Measurements from ENCODE around the gene PRDM2.

PRDM2 gene

GRCh38 chr1:13769212-13769611 lies 69.2 kb downstream of the PRDM2 start:
- DNase-seq, result no peak

DNA sequence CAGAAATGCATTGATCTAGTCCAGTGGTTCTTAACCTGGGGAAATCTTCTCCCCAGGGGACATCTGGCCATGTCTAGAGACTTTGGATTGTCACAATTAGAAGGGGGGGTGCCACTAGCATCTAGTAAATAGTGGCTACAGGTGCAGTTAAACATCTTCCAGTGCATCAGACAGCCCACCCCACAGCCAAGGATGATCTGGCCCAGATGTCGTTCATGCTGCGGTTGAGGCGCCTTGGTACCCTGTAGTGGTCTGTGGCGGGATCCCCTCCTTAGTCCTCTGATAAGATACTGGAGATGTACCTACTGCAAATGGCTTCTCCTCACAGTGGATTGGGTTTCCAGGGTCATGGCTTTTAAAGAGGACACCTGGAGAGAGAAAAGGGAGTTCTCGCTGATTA lies 69.8 kb downstream of the PRDM2 start:
- no peak for DNase-seq

GRCh38 chr1:13770743-13771142 lies 70.8 kb downstream of the PRDM2 start:
- DNase-seq, result no peak

- no peak for DNase-seq
These were observed 71.8 kb downstream of the PRDM2 start for GRCh38 chr1:13771745-13772144.

DNA sequence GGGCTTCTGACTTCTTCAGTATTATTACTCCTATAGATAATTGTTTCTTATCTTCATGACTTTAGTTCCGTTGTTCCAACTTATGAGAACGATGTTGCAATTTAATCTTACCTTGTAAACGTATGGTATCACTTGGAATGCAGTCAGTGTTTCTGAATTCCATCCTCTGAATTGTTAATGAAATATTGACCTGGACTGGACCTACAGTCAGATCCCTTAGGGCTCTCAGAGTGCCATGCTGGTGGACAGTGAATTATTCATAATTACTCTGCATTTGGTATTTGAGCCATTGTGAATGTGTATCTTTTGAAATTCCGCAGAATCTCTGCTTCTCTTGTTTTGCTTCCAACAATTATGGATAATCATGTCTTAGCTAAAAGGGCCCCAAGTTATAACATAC lies 72.3 kb downstream of the PRDM2 start:
- DNase-seq, result no peak

GRCh38 chr1:13774121-13774520 lies 74.1 kb downstream of the PRDM2 start:
- no peak for DNase-seq

GRCh38 chr1:13775459-13775858 lies 75.5 kb downstream of the PRDM2 start:
- DNase-seq, result no peak

DNA sequence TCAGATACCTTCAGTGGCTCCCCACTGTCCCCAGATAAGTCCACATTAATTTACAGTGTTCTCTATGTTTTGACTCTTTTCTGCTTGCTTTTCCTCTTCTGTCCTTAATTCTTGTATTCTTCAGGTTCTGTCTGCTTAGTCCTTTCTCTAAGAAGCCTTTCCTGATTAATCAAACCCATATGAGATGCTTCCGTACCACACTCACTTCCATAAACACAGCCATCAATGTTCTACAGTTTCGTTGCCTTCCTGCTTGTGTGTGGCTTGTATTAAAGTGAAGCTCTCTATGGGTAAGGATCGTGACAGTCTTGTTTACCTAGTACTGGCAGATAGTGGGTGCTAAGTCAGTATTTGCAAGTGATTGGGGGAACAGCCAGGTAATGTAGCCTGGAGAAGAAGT lies 75.9 kb downstream of the PRDM2 start:
- no peak for DNase-seq

DNA sequence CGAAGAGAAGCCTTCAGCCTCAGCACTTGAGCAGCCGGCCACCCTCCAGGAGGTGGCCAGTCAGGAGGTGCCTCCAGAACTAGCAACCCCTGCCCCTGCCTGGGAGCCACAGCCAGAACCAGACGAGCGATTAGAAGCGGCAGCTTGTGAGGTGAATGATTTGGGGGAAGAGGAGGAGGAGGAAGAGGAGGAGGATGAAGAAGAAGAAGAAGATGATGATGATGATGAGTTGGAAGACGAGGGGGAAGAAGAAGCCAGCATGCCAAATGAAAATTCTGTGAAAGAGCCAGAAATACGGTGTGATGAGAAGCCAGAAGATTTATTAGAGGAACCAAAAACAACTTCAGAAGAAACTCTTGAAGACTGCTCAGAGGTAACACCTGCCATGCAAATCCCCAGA lies 78.4 kb downstream of the PRDM2 start:
- DNase-seq, result no peak

GRCh38 chr1:13779930-13780329 lies 79.9 kb downstream of the PRDM2 start:
- no peak for DNase-seq

DNA sequence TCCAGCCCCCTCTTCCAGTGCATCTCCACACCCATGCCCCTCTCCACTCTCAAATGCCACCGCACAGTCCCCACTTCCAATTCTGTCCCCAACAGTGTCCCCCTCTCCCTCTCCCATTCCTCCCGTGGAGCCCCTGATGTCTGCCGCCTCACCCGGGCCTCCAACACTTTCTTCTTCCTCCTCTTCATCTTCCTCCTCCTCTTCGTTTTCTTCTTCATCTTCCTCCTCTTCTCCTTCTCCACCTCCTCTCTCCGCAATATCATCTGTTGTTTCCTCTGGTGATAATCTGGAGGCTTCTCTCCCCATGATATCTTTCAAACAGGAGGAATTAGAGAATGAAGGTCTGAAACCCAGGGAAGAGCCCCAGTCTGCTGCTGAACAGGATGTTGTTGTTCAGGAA lies 80.8 kb downstream of the PRDM2 start:
- no peak for DNase-seq

DNA sequence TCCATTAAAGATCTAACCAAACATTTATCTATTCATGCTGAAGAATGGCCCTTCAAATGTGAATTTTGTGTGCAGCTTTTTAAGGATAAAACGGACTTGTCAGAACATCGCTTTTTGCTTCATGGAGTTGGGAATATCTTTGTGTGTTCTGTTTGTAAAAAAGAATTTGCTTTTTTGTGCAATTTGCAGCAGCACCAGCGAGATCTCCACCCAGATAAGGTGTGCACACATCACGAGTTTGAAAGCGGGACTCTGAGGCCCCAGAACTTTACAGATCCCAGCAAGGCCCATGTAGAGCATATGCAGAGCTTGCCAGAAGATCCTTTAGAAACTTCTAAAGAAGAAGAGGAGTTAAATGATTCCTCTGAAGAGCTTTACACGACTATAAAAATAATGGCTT lies 81.2 kb downstream of the PRDM2 start:
- no peak for DNase-seq

DNA sequence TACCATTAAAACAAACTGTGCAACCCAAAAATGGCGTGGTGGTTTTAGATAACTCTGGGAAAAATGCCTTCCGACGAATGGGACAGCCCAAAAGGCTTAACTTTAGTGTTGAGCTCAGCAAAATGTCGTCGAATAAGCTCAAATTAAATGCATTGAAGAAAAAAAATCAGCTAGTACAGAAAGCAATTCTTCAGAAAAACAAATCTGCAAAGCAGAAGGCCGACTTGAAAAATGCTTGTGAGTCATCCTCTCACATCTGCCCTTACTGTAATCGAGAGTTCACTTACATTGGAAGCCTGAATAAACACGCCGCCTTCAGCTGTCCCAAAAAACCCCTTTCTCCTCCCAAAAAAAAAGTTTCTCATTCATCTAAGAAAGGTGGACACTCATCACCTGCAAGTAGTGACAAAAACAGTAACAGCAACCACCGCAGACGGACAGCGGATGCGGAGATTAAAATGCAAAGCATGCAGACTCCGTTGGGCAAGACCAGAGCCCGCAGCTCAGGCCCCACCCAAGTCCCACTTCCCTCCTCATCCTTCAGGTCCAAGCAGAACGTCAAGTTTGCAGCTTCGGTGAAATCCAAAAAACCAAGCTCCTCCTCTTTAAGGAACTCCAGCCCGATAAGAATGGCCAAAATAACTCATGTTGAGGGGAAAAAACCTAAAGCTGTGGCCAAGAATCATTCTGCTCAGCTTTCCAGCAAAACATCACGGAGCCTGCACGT lies 82.1 kb downstream of the PRDM2 start:
- DNase-seq, result no peak

DNA sequence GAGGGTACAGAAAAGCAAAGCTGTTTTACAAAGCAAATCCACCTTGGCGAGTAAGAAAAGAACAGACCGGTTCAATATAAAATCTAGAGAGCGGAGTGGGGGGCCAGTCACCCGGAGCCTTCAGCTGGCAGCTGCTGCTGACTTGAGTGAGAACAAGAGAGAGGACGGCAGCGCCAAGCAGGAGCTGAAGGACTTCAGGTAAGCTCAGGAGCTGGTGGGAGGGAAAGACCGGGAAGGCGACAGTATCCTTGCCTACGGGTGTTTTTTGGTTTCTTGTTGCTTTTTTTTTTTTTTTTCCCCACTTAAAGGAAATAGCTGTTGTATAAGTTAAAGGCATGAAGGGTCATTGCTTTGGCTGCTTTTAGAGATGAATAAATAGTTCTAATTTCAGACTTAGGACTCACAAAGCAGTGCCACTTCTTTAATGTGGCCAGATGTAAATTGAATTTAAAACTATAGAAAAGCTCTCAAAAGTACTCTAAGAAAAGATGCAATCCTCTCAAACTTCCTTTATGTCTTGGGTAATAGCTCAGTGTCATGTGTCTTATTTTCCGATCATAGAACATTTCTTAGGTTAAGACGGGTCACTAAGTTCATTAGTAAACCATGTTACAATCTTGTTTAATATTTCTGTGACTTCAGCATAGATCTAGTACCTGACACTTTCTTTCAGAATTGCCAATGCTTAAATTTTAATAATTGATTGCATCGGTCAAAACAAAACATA lies 82.8 kb downstream of the PRDM2 start:
- no peak for DNase-seq

- DNase-seq, result no peak
These were observed 83.6 kb downstream of the PRDM2 start for GRCh38 chr1:13783551-13783950.

- no peak for DNase-seq
These were observed 85.0 kb downstream of the PRDM2 start for GRCh38 chr1:13784971-13785370.

DNA sequence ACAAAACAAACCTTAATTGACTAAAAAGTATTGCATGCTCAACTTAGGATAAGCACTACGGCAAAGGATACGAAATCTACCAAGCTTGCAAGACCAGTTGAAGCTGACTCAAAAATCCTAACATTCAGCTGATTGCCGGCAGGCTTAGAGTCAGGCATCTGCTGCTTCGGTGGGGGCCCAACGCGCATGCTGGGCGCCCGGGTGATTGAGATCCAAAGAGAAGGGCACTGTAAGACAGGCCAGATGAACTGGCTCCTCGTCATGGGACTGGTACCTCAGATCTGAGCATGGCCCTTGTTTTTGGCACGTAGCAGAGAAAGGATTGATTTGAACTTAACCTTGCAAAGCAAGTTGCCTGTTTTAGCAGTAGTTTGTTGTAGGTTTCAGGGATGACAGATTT lies 86.6 kb downstream of the PRDM2 start:
- DNase-seq, result no peak

DNA sequence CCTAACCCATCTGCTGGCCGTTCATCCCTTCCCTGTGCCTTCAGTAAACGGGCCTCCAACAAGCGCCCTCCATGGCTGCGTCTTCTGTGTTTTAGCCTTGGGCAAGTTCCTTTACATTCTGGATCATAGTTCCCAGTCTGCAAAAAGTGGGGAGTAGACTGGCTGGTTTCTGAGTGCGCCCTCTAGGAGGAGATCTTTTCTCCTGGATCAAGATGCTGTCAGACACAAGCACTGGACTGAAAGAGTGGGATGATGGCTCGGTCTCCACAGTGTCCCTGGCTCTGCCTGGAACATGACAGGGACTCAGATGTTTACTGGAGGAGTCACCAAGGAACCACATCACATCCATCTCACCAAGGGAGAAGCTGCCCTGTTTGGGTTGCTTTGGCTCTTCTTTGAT lies 88.8 kb downstream of the PRDM2 start:
- DNase-seq, result no peak

DNA sequence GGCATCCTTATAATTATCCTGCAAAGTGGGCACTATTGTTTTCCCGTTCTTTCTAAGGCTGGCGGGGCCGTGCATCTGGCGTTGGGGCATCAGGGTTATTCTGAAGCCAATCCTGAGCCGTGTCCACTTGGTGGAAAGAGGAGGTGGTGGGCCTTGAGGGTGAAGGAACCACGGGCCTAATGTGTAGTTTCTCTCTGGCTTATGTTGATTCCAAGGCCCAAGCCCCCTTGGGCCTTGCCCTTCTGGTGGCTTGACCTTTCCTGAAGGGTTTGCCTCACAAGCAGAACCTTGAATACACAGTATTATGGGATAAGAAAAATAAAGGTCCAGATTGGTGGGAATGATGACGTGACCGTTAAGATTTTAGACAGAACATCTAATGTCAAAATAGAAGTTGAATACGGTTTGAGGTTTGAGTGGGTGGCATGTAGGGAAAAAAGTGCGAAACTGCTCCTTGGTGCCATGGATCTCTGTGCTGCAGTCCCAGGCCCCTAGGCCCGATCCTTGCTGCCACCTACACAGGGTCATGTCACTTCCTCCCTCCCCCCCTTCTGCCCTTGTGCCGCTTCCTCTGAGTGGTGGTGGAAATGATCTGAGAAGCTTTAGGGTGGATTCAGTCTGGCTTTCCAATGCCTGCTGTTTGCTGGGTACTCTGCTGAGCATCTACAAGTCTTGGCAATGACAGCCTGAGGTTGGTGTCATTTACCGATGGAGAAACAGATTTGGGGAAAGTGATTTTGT lies 90.5 kb downstream of the PRDM2 start:
- DNase-seq, result no peak

GRCh38 chr1:13792419-13792818 lies 92.4 kb downstream of the PRDM2 start:
- no peak for DNase-seq

DNA sequence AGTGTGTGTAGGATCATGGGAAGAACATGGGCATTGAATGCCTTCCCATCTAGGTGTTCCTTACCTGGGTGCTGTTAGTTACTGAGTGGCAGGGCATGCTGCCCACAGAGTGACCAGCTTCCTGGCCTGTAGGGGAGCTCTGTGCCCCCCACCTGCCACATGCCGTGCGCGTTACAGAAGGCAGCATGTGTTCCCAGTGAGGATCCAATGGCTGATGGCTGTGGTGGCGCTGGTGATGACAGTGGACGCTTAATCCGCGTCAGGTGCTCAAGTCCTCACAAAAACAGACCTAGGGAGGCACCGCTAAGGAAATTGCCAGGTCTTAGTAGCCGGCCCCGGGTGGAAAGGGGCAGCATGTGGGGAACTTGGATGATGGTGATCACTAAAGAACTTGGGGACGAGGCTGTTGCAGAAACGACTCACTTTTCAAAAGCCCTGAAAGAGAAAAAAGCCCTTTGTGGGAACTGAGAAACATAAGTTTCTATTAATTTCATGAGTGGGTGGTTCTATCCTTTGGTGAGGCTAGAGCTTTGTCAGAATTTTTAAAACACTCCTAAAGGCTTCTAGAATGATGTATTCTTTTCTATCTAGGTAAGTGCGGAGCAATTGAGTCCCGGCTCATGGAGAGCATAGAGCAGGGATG lies 93.2 kb downstream of the PRDM2 start:
- DNase-seq, result no peak

DNA sequence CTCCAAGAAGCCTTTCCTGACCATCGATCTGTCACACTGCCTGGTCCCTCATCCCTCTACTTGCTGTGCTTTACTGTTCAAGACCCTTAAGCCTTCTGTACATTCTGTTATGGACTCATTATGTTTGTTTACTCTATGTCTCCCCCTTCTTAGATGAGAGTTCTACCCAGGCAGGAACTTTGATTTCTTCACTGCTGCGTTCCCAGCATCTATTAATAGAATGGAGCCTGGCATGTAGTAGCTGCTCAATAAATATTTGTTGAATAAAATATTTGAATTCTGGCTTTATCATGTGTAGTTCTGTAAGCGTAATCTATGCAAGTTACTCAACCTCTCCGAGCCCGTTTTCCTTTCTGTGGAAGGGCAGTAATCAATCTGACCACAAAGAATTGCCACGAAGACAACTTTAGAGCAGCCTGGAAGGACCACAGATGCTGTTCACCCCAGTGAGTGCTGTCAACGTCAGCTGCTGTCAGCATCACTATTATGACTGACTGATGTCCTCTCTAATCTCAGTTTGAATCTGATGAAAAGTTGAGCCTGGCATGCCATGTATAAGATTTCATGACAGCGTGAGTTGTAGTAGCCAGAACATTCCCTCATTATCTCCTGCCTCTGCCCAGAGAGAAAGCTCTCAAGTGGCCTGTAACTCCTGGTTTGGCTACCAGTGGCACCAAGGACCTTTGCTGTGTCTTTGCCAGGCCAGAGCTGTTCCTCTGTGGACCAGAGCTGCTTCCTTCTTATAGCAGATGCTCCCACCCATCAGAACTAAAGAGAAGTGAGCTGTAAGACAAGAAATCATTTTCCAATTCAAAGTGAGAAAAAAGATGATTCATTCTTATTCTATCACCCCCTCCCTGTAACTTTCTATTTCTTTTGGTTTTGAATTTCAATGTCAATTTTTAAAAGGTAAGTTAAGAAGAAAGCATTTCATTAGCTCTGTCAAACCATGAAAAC lies 94.5 kb downstream of the PRDM2 start:
- DNase-seq, result no peak

All from NCI-H1105 treated with DMSO at 0.1 percent for 48 hours (cell line).